Measurements from ENCODE around the gene MAST4. TPM values are rescaled to one million over a fixed set of nuclear protein-coding genes. Genes with fewer than 3 reads are reported as not detected.

The MAST4 gene
- total RNA-seq, 1 donor from 2014 or later: 112 TPM

DNA sequence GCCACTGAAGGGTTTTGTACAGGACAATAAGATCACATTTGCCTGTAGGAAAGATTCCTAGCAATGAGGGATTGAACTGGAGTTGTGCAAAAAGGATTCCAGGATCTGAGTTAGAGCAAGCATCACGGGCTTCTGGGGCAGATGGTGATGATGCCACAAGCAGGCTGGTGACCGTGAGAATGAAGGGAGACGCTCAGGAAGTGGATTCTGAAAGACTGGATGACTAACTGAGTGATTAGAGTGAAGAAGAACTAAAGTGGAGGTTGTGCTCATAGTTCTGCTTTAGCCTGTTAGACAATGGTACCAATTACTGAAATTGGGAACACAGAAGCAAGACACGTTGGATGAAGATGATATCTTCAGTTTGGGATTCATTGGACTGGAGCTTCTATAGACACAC is 432.2 kb downstream of the MAST4 start:
- TF ChIP-seq, protein P1, sequence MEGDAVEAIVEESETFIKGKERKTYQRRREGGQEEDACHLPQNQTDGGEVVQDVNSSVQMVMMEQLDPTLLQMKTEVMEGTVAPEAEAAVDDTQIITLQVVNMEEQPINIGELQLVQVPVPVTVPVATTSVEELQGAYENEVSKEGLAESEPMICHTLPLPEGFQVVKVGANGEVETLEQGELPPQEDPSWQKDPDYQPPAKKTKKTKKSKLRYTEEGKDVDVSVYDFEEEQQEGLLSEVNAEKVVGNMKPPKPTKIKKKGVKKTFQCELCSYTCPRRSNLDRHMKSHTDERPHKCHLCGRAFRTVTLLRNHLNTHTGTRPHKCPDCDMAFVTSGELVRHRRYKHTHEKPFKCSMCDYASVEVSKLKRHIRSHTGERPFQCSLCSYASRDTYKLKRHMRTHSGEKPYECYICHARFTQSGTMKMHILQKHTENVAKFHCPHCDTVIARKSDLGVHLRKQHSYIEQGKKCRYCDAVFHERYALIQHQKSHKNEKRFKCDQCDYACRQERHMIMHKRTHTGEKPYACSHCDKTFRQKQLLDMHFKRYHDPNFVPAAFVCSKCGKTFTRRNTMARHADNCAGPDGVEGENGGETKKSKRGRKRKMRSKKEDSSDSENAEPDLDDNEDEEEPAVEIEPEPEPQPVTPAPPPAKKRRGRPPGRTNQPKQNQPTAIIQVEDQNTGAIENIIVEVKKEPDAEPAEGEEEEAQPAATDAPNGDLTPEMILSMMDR (IDR thresholded peaks at IDR 0.05; ENCODE audit: unreplicated experiment): no peak
- no peaks in the 10 kb centered on the region for H3K27me3 Mint-ChIP-seq (ENCODE audit: unreplicated experiment)
- no peak overlapping the region for H3K27ac Mint-ChIP-seq (ENCODE audit: unreplicated experiment)
- DNase-seq (ENCODE audit: low spot score): no peak
- H3K9me3 Mint-ChIP-seq (ENCODE audit: unreplicated experiment): no peaks in the 10 kb centered on the region
- no peak overlapping the region for H3K4me3 Mint-ChIP-seq (ENCODE audit: unreplicated experiment)
- H3K36me3 Mint-ChIP-seq (ENCODE audit: low read depth, unreplicated experiment): peaks cover 6% of the 10 kb centered on the region
- H3K4me1 Mint-ChIP-seq (ENCODE audit: unreplicated experiment): peaks cover 38% of the 10 kb centered on the region

DNA sequence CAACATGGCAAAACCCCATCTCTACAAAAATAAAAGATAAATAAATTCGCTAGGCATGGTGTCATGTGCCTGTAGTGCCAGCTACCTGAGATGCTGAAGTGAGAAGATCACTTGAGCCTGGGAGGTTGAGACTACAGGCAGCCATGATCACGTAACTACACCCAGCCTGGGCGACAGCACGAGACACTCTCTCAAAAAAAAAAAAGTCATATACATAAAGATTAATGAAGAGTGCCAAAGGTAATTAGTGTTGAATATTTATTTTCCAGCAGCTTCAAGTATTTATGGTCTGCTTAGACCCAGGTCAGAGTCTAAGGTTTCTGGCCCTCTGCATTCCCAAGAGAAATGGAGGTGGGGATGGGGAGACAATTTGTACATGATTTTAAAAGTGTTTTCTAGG is 432.7 kb downstream of the MAST4 start:
- no peaks in the 10 kb centered on the region for H3K9me3 Mint-ChIP-seq (ENCODE audit: unreplicated experiment)

DNA sequence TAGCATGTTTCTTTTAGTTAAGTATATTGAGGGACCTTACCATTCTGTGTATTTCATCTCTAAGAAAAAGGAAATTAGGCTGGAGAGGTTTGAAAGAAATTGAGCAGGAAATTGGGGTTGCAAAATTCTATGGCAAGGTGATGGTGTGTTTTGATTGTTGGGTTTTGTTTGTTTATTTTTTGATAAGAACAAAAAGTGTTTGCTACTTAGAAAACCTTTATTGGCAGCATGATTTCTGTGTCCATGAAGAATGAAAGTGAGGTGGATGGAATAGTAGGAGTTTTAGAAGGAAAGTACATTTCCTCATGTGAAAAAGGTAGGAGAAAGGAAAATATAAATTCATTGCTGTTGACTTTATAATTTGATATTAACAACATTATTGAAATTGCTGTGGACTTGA is 433.3 kb downstream of the MAST4 start:
- Mint-ChIP-seq H3K27ac (ENCODE audit: unreplicated experiment) (no peak overlapping the region), H3K36me3 (ENCODE audit: low read depth, unreplicated experiment) (peaks cover 6% of the 10 kb centered on the region), H3K27me3 (ENCODE audit: unreplicated experiment) (no peaks in the 10 kb centered on the region), H3K4me1 (ENCODE audit: unreplicated experiment) (peaks cover 49% of the 10 kb centered on the region), H3K9me3 (ENCODE audit: unreplicated experiment) (no peaks in the 10 kb centered on the region), H3K4me3 (ENCODE audit: unreplicated experiment) (no peak overlapping the region)
- no peak for DNase-seq (ENCODE audit: low spot score)
- TF ChIP-seq, protein P1 (IDR thresholded peaks at IDR 0.05; ENCODE audit: unreplicated experiment): no peak

More for the DNA sequence above, 432.7 kb downstream of the MAST4 start:
- H3K4me1 Mint-ChIP-seq (ENCODE audit: unreplicated experiment): peaks cover 44% of the 10 kb centered on the region
- H3K36me3 Mint-ChIP-seq (ENCODE audit: low read depth, unreplicated experiment): peaks cover 6% of the 10 kb centered on the region
- DNase-seq (ENCODE audit: low spot score): no peak
- TF ChIP-seq, protein P1 (IDR thresholded peaks at IDR 0.05; ENCODE audit: unreplicated experiment): no peak
- no peaks in the 10 kb centered on the region for H3K27me3 Mint-ChIP-seq (ENCODE audit: unreplicated experiment)
- H3K27ac Mint-ChIP-seq (ENCODE audit: unreplicated experiment): no peak overlapping the region
- H3K4me3 Mint-ChIP-seq (ENCODE audit: unreplicated experiment): no peak overlapping the region

DNA sequence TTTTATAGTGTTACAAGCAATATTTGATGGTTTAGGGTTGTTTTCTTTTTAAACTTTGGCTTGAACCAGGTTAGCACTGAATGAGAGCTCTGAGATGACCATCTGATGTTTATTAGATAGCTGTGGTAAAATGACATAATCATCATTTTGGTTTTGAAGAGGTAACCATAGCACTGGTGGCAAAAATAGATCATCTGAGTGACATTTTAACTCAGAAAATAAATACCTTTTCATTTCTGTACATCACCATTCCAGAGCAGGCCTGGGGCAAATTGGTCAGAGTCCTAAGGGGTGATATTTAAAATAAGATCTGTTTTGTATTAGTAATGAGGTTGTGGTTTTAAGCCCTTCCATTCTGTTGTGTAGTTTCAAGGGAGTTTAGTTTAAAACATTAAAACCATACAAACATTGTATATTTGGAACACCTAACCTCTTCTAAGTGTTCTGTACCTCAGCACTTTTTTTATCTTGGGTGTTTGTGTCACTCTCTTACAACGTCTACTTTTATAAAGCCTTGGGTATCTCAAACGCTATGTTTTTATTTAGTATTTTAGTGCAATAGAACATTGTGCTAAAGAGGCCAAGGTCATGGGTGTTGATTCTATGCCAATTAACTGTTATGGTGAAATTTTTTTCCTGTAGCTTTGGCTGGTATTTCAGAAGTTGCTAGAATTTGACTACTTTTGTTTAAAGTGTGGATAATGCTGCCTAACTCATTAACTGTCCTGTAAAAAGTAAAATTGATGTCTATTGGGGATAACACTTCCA is 434.3 kb downstream of the MAST4 start:
- Mint-ChIP-seq H3K27ac (ENCODE audit: unreplicated experiment) (no peak overlapping the region), H3K36me3 (ENCODE audit: low read depth, unreplicated experiment) (peaks cover 6% of the 10 kb centered on the region), H3K9me3 (ENCODE audit: unreplicated experiment) (no peaks in the 10 kb centered on the region), H3K4me1 (ENCODE audit: unreplicated experiment) (peaks cover 56% of the 10 kb centered on the region), H3K4me3 (ENCODE audit: unreplicated experiment) (no peak overlapping the region), H3K27me3 (ENCODE audit: unreplicated experiment) (no peaks in the 10 kb centered on the region)
- no peak for DNase-seq (ENCODE audit: low spot score)
- TF ChIP-seq, protein P1 (IDR thresholded peaks at IDR 0.05; ENCODE audit: unreplicated experiment): no peak

DNA sequence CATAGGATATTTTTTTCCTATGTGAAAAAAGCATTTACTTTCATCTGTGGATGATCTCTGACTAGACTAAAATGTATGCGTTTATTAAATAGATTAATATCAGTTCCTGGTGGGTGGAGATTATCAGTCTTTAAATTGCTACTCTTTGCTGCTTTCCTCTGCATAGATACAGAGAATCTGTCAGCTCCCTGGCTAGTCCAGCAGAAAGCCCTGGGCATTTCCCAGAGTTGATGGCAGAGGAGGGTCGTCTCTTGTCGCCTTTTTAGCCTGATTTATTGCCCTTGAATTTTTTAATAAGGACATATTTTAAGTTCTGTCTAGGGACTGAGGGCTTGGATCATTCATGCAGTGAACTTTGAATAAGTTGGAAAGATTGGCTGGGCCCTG is 434.9 kb downstream of the MAST4 start:
- H3K27ac Mint-ChIP-seq (ENCODE audit: unreplicated experiment): no peak overlapping the region
- TF ChIP-seq, protein P1 (IDR thresholded peaks at IDR 0.05; ENCODE audit: unreplicated experiment): no peak
- no peak overlapping the region for H3K4me3 Mint-ChIP-seq (ENCODE audit: unreplicated experiment)
- H3K27me3 Mint-ChIP-seq (ENCODE audit: unreplicated experiment): no peaks in the 10 kb centered on the region
- H3K9me3 Mint-ChIP-seq (ENCODE audit: unreplicated experiment): no peaks in the 10 kb centered on the region
- H3K36me3 Mint-ChIP-seq (ENCODE audit: low read depth, unreplicated experiment): peaks cover 6% of the 10 kb centered on the region
- H3K4me1 Mint-ChIP-seq (ENCODE audit: unreplicated experiment): peaks cover 62% of the 10 kb centered on the region
- DNase-seq (ENCODE audit: low spot score): no peak

Data from endothelial cell (in vitro differentiated cells).